ENCODE results near the gene SH2D1B. TPM values are rescaled to one million over a fixed set of nuclear protein-coding genes. Genes with fewer than 3 reads are reported as not detected.

The SH2D1B gene
- total RNA-seq, 4 donors from 2014 or later, result 0.10 TPM; not detected in 3

- Histone ChIP-seq H3K9me3 (no peaks in the 10 kb centered on the region), H3K27ac (no peak overlapping the region), H3K4me1 (no peaks in the 10 kb centered on the region), H3K36me3 (peaks cover 0 to 30% of the 10 kb centered on the region in 2 donors), H3K4me3 (no peak overlapping the region), H3K27me3 (no peaks in the 10 kb centered on the region)
- ATAC-seq, result no peak
- 90 to 100% methylated on average over 1 of the region's 3 CpGs for WGBS, 2 donors (ENCODE audit: low coverage in 1 of 2)
- TF ChIP-seq POLR2A (IDR thresholded peaks at IDR 0.05), result no peak
- no peak for TF ChIP-seq EP300 (IDR thresholded peaks at IDR 0.05)
- TF ChIP-seq CTCF (IDR thresholded peaks at IDR 0.05), result no peak
- no peak for TF ChIP-seq POLR2AphosphoS5 (IDR thresholded peaks at IDR 0.05)
These were observed 48.1 kb downstream of the SH2D1B start for GRCh38 chr1:162363823-162364222.

GRCh38 chr1:162361349-162361748, 50.6 kb downstream of the SH2D1B start:
- H3K27me3 ChIP-seq, result no peaks in the 10 kb centered on the region
- H3K4me3 ChIP-seq, result no peak overlapping the region
- no peak for TF ChIP-seq CTCF (IDR thresholded peaks at IDR 0.05)
- no peak for TF ChIP-seq EP300 (IDR thresholded peaks at IDR 0.05)
- TF ChIP-seq POLR2A (IDR thresholded peaks at IDR 0.05), result no peak
- no peak for TF ChIP-seq POLR2AphosphoS5 (IDR thresholded peaks at IDR 0.05)
- H3K4me1 ChIP-seq, result no peaks in the 10 kb centered on the region
- ATAC-seq, result no peak
- WGBS, 2 donors (ENCODE audit: low coverage in 1 of 2), result 82 to 86% methylated on average over 4 of the region's 5 CpGs
- H3K9me3 ChIP-seq, result no peaks in the 10 kb centered on the region
- H3K36me3 ChIP-seq, result peaks cover 0 to 32% of the 10 kb centered on the region in 2 donors
- H3K27ac ChIP-seq, result no peak overlapping the region

- no peaks in the 10 kb centered on the region for H3K27me3 ChIP-seq
- no peak overlapping the region for H3K4me3 ChIP-seq
- H3K36me3 ChIP-seq, result peaks cover 0 to 36% of the 10 kb centered on the region in 2 donors
- no peaks in the 10 kb centered on the region for H3K9me3 ChIP-seq
- ATAC-seq, result no peak
- H3K27ac ChIP-seq, result no peak overlapping the region
- no peaks in the 10 kb centered on the region for H3K4me1 ChIP-seq
- 80 to 100% methylated on average over 1 to 2 of the region's 4 CpGs for WGBS, 2 donors (ENCODE audit: low coverage in 1 of 2)
- no peak for TF ChIP-seq EP300 (IDR thresholded peaks at IDR 0.05)
- TF ChIP-seq POLR2AphosphoS5 (IDR thresholded peaks at IDR 0.05), result no peak
- TF ChIP-seq POLR2A (IDR thresholded peaks at IDR 0.05), result no peak
- no peak for TF ChIP-seq CTCF (IDR thresholded peaks at IDR 0.05)
These were observed 51.1 kb downstream of the SH2D1B start for GRCh38 chr1:162360874-162361260.

- TF ChIP-seq POLR2AphosphoS5 (IDR thresholded peaks at IDR 0.05) (no peak), CTCF (IDR thresholded peaks at IDR 0.05) (no peak), POLR2A (IDR thresholded peaks at IDR 0.05) (no peak), EP300 (IDR thresholded peaks at IDR 0.05) (no peak)
- no peak for ATAC-seq
- Histone ChIP-seq H3K27ac (no peak overlapping the region), H3K9me3 (no peaks in the 10 kb centered on the region), H3K4me1 (no peaks in the 10 kb centered on the region), H3K36me3 (peaks cover 0 to 36% of the 10 kb centered on the region in 2 donors), H3K4me3 (no peak overlapping the region), H3K27me3 (no peaks in the 10 kb centered on the region)
- 60 to 78% methylated on average over 2 to 3 of the region's 10 CpGs for WGBS, 2 donors (ENCODE audit: low coverage in 1 of 2)
These were observed 51.6 kb downstream of the SH2D1B start for GRCh38 chr1:162360237-162360873.

DNA sequence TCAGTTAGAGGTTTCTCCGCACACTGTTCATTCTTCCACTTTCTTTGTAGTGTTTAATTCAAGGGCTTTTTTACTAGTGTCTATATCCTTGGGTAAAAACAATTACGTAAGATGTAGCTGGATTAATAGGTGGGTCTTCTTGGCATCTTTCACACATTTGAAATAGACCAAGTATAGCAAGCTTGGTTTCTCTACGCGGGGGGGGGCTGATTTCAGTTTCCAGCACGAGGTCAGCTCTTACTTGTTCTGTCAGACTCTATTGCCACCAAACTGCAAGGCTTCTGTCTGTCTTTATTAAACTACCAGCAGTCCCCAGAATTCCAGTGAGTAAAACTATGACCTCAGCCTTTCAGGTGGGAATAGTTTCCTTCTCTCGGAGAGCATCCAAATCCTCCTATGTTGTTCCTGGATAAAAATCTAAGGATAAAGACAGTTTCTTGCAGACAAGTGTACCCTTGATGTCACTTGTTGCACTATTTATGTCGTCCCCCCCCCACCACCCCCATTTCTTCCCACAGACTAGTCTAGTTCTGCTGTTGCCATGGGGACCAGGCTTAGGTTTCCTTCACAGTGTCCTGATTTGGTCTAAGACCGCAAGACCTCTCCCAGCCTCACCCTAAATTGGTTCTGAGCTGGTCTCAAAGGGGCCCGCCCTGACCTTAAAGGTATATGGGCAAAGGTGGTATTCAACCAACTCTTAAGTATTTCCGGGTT, 52.3 kb downstream of the SH2D1B start:
- no peaks in the 10 kb centered on the region for H3K9me3 ChIP-seq
- H3K36me3 ChIP-seq, result peaks cover 0 to 36% of the 10 kb centered on the region in 2 donors
- no peaks in the 10 kb centered on the region for H3K4me1 ChIP-seq
- ATAC-seq, result no peak
- no peak overlapping the region for H3K27ac ChIP-seq
- TF ChIP-seq EP300 (IDR thresholded peaks at IDR 0.05), result no peak
- TF ChIP-seq POLR2A (IDR thresholded peaks at IDR 0.05), result no peak
- TF ChIP-seq CTCF (IDR thresholded peaks at IDR 0.05), result no peak
- no peak for TF ChIP-seq POLR2AphosphoS5 (IDR thresholded peaks at IDR 0.05)
- WGBS, 2 donors (ENCODE audit: low coverage in 1 of 2), result 73 to 91% methylated on average over 8 to 9 of the region's 10 CpGs
- H3K4me3 ChIP-seq, result no peak overlapping the region
- H3K27me3 ChIP-seq, result no peaks in the 10 kb centered on the region
